Tibial nerve (tissue), 4 donors: Measurements from ENCODE around the gene RNFT2. TPM values are rescaled to one million over a fixed set of nuclear protein-coding genes. Genes with fewer than 3 reads are reported as not detected.

ENCODE experiments used
- DNase-seq, 2 donors: peaks; one replicate each; pipeline ENCODE4 v3.0.0-alpha.2; 2019; ENCODE audit warnings: low spot score in 2 of 2
- H3K27ac ChIP-seq, 4 donors: fragments of 200-600 bp; sonication (generic) in 3 of 4; one replicate each; pipeline ENCODE4 v1.5.1; 2017 to 2019; ENCODE audit warnings: mild to moderate bottlenecking in 1 of 4
- H3K27me3 ChIP-seq, 2 donors: fragments of 200-600 bp; sonication (generic) in 1 of 2; one replicate each; pipeline versions ENCODE4 v1.5.1 to v1.6.0; 2017 to 2019
- H3K36me3 ChIP-seq, 3 donors: fragments of 200-600 bp; sonication (generic); one replicate each; pipeline ENCODE4 v1.5.1; 2018 to 2019
- H3K4me1 ChIP-seq, 4 donors: fragments of 200-600 bp; sonication (generic) in 3 of 4; one replicate each; pipeline ENCODE4 v1.5.1; 2017 to 2019
- H3K4me3 ChIP-seq, 4 donors: fragments of 200-600 bp; sonication (generic) in 3 of 4; one replicate each; pipeline ENCODE4 v1.5.1; 2017 to 2019; ENCODE audit warnings: mild to moderate bottlenecking in 1 of 4, moderate library complexity in 1 of 4
- H3K9me3 ChIP-seq, 4 donors: fragments of 200-600 bp; sonication (generic) in 3 of 4; one replicate each; pipeline ENCODE4 v1.5.1; 2017 to 2019
- CTCF ChIP-seq, 5 experiments: fragments of 200-600 bp in 3 of 5; fragments of 450-650 bp in 2 of 5; sonication (generic) in 3 of 5; IDR thresholded peaks; one replicate each; pipeline ENCODE4 v1.5.1; 2016 to 2019; ENCODE audit warnings: antibody characterized with exemption in 5 of 5, mild to moderate bottlenecking in 3 of 5, moderate library complexity in 2 of 5
- EP300 ChIP-seq, 2 donors: sonication (generic); formaldehyde crosslinking; IDR thresholded peaks; one replicate each; pipeline ENCODE4 v1.6.1; 2017; ENCODE audit warnings: antibody characterized with exemption in 2 of 2, mild to moderate bottlenecking in 1 of 2
- POLR2A ChIP-seq, 2 donors: fragments of 450-650 bp; IDR thresholded peaks; one replicate each; pipeline ENCODE4 v1.6.1; 2017; ENCODE audit warnings: antibody characterized with exemption in 2 of 2, mild to moderate bottlenecking in 2 of 2, moderate library complexity in 2 of 2
- WGBS, 2 donors: methylation state at CpG; one replicate each; pipeline ENCODE4 v1.1.5; 2018; 5-methylcytosine and 5-hydroxymethylcytosine counted together
- total RNA-seq, 4 donors: library from RNA; depleted of rRNA; stranded (reverse); fragments of >200 nt; gene quantifications; one replicate each; pipeline ENCODE4 v1.1.0, GENCODE V29; 2016

RNFT2 gene
- total RNA-seq, 4 donors from 2014 or later = 0.59 to 5.9 (median 2.5) TPM

- 0 to 1% methylated on average over 26 to 51 of the region's 65 CpGs for WGBS, 2 donors
- H3K4me3 ChIP-seq = peak overlapping the region in 3 of 4 donors; percentile 2 to 38 (median 27)
- H3K36me3 ChIP-seq = no peaks in the 10 kb centered on the region
- no peaks in the 10 kb centered on the region for H3K9me3 ChIP-seq
- TF ChIP-seq POLR2A (IDR thresholded peaks at IDR 0.05) (no peak), EP300 (IDR thresholded peaks at IDR 0.05) (no peak), CTCF (IDR thresholded peaks at IDR 0.05) (no peak)
- peaks cover 0 to 51% (median 26%) of the 10 kb centered on the region in 4 donors for H3K4me1 ChIP-seq
- H3K27ac ChIP-seq = no peak overlapping the region
- DNase-seq = no peak
- peaks cover 0 to 89% of the 10 kb centered on the region in 2 donors for H3K27me3 ChIP-seq
Observed at GRCh38 chr12:116880817-116881324, 142.8 kb downstream of the RNFT2 start.

GRCh38 chr12:116881325-116881876 lies 143.3 kb downstream of the RNFT2 start, which contains the start of gene HRK:
HRK (minus strand) TSS chr12:116881441; CDS start chr12:116881307, 134 bp downstream.
- TF ChIP-seq POLR2A (IDR thresholded peaks at IDR 0.05) (no peak), CTCF (IDR thresholded peaks at IDR 0.05) (no peak), EP300 (IDR thresholded peaks at IDR 0.05) (no peak)
- Histone ChIP-seq H3K4me3 (peak within 1 kb of the TSS; percentile 2 to 38 (median 26)), H3K4me1 (peaks cover 0 to 47% (median 26%) of the 10 kb centered on the region in 4 donors), H3K9me3 (no peaks in the 10 kb centered on the region), H3K27ac (no peak within 1 kb of the TSS), H3K27me3 (peaks cover 0 to 85% of the 10 kb centered on the region in 2 donors), H3K36me3 (no peaks in the 10 kb centered on the region)
- DNase-seq = no peak
- 1% methylated on average over 31 to 39 of the region's 49 CpGs for WGBS, 2 donors

GRCh38 chr12:116881877-116882507 lies 143.9 kb downstream of the RNFT2 start:
- Histone ChIP-seq H3K27ac (no peak overlapping the region), H3K27me3 (peaks cover 0 to 80% of the 10 kb centered on the region in 2 donors), H3K4me1 (peaks cover 0 to 46% (median 24%) of the 10 kb centered on the region in 4 donors), H3K4me3 (peak overlapping the region in 2 of 4 donors; percentile 1 to 38), H3K9me3 (no peaks in the 10 kb centered on the region), H3K36me3 (no peaks in the 10 kb centered on the region)
- TF ChIP-seq EP300 (IDR thresholded peaks at IDR 0.05) = no peak
- no peak for TF ChIP-seq CTCF (IDR thresholded peaks at IDR 0.05)
- TF ChIP-seq POLR2A (IDR thresholded peaks at IDR 0.05) = no peak
- 6% methylated on average over 29 of the region's 29 CpGs for WGBS, 2 donors
- DNase-seq = no peak

GRCh38 chr12:116882742-116883141 lies 144.6 kb downstream of the RNFT2 start:
- TF ChIP-seq CTCF (IDR thresholded peaks at IDR 0.05) (peak in 2 of 5 experiments; percentile 16 to 33), EP300 (IDR thresholded peaks at IDR 0.05) (no peak)
- H3K27me3 ChIP-seq = peaks cover 0 to 73% of the 10 kb centered on the region in 2 donors
- H3K36me3 ChIP-seq = no peaks in the 10 kb centered on the region
- no peaks in the 10 kb centered on the region for H3K9me3 ChIP-seq
- H3K4me3 ChIP-seq = no peak overlapping the region
- no peak overlapping the region for H3K27ac ChIP-seq
- H3K4me1 ChIP-seq = peaks cover 0 to 46% (median 24%) of the 10 kb centered on the region in 4 donors
- no peak for DNase-seq
- WGBS, 2 donors = 14 to 20% methylated on average over 6 of the region's 6 CpGs

GRCh38 chr12:116884871-116885270 lies 146.8 kb downstream of the RNFT2 start:
- no peak for DNase-seq
- Histone ChIP-seq H3K27ac (no peak overlapping the region), H3K36me3 (no peaks in the 10 kb centered on the region), H3K4me3 (no peak overlapping the region), H3K27me3 (peaks cover 0 to 52% of the 10 kb centered on the region in 2 donors), H3K9me3 (no peaks in the 10 kb centered on the region), H3K4me1 (peaks cover 0 to 28% (median 10%) of the 10 kb centered on the region in 4 donors)
- 85 to 93% methylated on average over 3 of the region's 3 CpGs for WGBS, 2 donors
- TF ChIP-seq EP300 (IDR thresholded peaks at IDR 0.05) (no peak), CTCF (IDR thresholded peaks at IDR 0.05) (no peak), POLR2A (IDR thresholded peaks at IDR 0.05) (no peak)
